Skeletal muscle satellite cell (primary cell): ENCODE measurements around the gene LRRFIP2.
"Not testable (repeated sequence)": the region's sequence is repeated elsewhere in the genome, so short reads cannot be mapped to it uniquely, and the experiment has no call there.

Experiments used
- H3K27me3 ChIP-seq: 2 replicates; pipeline ENCODE4 v1.7.0; 2013; ENCODE audit warnings: low read length; ENCODE audit not compliant: control insufficient read depth, insufficient read depth
- H3K36me3 ChIP-seq: 2 replicates; pipeline ENCODE4 v1.7.0; 2013; ENCODE audit warnings: mild to moderate bottlenecking, control low read depth, low read length; ENCODE audit not compliant: insufficient read depth
- H3K4me1 ChIP-seq: 2 replicates; pipeline ENCODE4 v1.7.0; 2013; ENCODE audit warnings: low read length; ENCODE audit not compliant: control insufficient read depth, insufficient read depth
- H3K4me2 ChIP-seq: 2 replicates; pipeline ENCODE4 v1.7.0; 2013; ENCODE audit warnings: mild to moderate bottlenecking, low read length
- H3K4me3 ChIP-seq: 2 replicates; pipeline ENCODE4 v1.7.0; 2013; ENCODE audit warnings: low read length
- H3K9ac ChIP-seq: 2 replicates; pipeline ENCODE4 v1.7.0; 2013; ENCODE audit warnings: mild to moderate bottlenecking, low read depth, low read length, moderate library complexity
- H3K9me3 ChIP-seq: replicated peaks from 2 replicates; pipeline ENCODE4 v1.7.0; 2013; ENCODE audit warnings: mild to moderate bottlenecking, control low read depth, low read length

Gene LRRFIP2

GRCh38 chr3:37056826-37057225, 117.6 kb downstream of the LRRFIP2 start:
- H3K4me2 ChIP-seq: no peak overlapping the region
- H3K9me3 ChIP-seq: no peaks in the 10 kb centered on the region
- no peaks in the 10 kb centered on the region for H3K27me3 ChIP-seq
- peaks cover 58% of the 10 kb centered on the region for H3K36me3 ChIP-seq
- no peak overlapping the region for H3K9ac ChIP-seq
- peaks cover 28% of the 10 kb centered on the region for H3K4me1 ChIP-seq
- H3K4me3 ChIP-seq: no peak overlapping the region

GRCh38 chr3:37055077-37055476, 119.3 kb downstream of the LRRFIP2 start:
- Histone ChIP-seq H3K9ac (peak overlapping the region; percentile 6), H3K4me1 (peaks cover 28% of the 10 kb centered on the region), H3K36me3 (peaks cover 62% of the 10 kb centered on the region)
- H3K4me2 ChIP-seq, H3K9me3 ChIP-seq, H3K4me3 ChIP-seq, H3K27me3 ChIP-seq: not testable (repeated sequence)

- Histone ChIP-seq H3K4me3 (peak overlapping the region; percentile 0), H3K27me3 (no peaks in the 10 kb centered on the region), H3K4me1 (peaks cover 28% of the 10 kb centered on the region), H3K9me3 (no peaks in the 10 kb centered on the region), H3K36me3 (peaks cover 66% of the 10 kb centered on the region), H3K4me2 (peak overlapping the region; percentile 17), H3K9ac (peak overlapping the region; percentile 57)
Observed at GRCh38 chr3:37054370-37054769, 120.0 kb downstream of the LRRFIP2 start.

GRCh38 chr3:37053753-37054152, 120.6 kb downstream of the LRRFIP2 start:
- Histone ChIP-seq H3K4me2 (peak overlapping the region; percentile 17), H3K9ac (peak overlapping the region; percentile 57), H3K4me1 (peaks cover 28% of the 10 kb centered on the region), H3K4me3 (peak overlapping the region; percentile 39), H3K36me3 (peaks cover 70% of the 10 kb centered on the region), H3K27me3 (no peaks in the 10 kb centered on the region), H3K9me3 (no peaks in the 10 kb centered on the region)

DNA sequence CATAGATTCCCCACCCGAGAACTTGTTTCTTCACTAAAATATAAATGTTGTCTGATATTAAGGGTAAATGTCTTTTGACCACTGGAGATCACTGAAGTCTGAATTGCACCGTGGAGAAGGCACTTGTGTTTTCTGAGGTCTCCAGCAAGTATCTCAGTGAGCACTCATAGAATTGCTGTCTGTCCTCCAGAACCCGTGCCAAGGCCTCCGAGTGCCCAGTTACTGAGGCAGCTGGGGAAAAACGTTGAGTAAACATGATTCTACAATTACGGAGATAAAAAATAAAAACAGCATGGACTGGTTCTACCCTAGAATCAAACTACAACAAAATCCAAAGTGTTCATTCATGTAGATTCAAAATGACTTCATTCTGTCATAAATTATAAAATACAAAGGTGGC, 121.0 kb downstream of the LRRFIP2 start:
- no peaks in the 10 kb centered on the region for H3K9me3 ChIP-seq
- peak overlapping the region; percentile 57 for H3K9ac ChIP-seq
- peaks cover 28% of the 10 kb centered on the region for H3K4me1 ChIP-seq
- no peak overlapping the region for H3K4me3 ChIP-seq
- H3K36me3 ChIP-seq: peaks cover 70% of the 10 kb centered on the region
- H3K4me2 ChIP-seq: no peak overlapping the region
- H3K27me3 ChIP-seq: no peaks in the 10 kb centered on the region

- Histone ChIP-seq H3K36me3 (peaks cover 70% of the 10 kb centered on the region), H3K9ac (no peak overlapping the region), H3K27me3 (no peaks in the 10 kb centered on the region), H3K4me3 (no peak overlapping the region), H3K9me3 (no peaks in the 10 kb centered on the region), H3K4me2 (no peak overlapping the region), H3K4me1 (peaks cover 28% of the 10 kb centered on the region)
Observed at GRCh38 chr3:37052860-37053259, 121.5 kb downstream of the LRRFIP2 start.

DNA sequence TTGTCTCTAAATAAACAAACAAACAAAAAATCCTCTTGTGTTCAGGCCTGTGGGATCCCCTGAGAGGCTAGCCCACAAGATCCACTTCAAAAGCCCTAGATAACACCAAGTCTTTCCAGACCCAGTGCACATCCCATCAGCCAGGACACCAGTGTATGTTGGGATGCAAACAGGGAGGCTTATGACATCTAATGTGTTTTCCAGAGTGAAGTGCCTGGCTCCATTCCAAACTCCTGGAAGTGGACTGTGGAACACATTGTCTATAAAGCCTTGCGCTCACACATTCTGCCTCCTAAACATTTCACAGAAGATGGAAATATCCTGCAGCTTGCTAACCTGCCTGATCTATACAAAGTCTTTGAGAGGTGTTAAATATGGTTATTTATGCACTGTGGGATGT, 124.1 kb downstream of the LRRFIP2 start:
- no peaks in the 10 kb centered on the region for H3K27me3 ChIP-seq
- no peak overlapping the region for H3K4me2 ChIP-seq
- H3K4me3 ChIP-seq: no peak overlapping the region
- no peak overlapping the region for H3K9ac ChIP-seq
- peaks cover 60% of the 10 kb centered on the region for H3K36me3 ChIP-seq
- H3K9me3 ChIP-seq: no peaks in the 10 kb centered on the region
- peaks cover 24% of the 10 kb centered on the region for H3K4me1 ChIP-seq

DNA sequence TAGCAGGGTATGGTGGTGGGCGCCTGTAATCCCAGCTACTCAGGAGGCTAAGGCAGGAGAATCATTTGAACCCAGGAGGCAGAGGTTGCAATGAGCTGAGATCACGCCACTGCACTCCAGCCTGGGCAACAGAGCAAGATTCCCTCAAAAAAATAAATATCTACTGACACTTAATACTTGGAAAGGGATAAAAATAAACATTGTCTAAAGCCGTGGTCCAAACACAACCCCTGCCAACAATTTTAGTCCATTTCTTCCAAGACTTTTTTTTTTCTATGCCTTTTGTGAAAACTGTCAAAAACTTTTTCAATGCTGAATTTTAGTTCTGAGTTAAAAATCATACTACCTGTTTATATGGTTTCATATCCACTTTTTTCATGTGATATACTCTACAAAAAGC, 131.7 kb downstream of the LRRFIP2 start:
- H3K4me3 ChIP-seq: not testable (repeated sequence)
- peaks cover 45% of the 10 kb centered on the region for H3K36me3 ChIP-seq

DNA sequence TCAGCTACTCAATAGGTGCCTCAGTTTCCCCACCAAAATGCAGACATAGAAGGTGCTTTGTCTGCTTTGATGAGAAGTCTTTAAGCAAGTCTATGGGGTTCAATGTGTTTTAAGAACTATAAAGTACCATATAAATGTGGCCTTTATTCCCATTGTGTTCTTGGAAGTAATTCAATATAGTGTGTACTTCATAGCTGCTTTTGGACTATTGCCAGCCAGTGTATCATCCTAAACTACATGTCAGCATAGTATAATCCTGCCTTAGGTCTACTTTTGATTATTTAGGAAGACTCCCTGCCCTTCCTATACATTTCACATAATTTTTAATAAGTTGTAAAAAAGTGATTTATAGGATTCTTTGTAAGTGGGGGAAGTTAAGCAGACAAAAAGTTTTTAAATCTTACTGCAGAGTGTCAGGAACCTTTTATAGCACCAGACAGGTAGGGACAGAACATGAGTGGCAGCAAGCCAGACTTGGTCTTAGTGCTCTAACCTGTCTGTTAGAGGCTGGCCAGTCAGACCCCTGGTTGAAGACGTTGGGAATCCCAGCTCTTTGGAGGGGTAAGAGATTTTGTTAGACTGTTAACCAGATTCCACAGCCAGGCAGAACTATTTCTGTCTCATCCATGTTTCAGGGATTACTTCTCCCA, 132.7 kb downstream of the LRRFIP2 start:
- Histone ChIP-seq H3K36me3 (peaks cover 45% of the 10 kb centered on the region), H3K4me2 (no peak overlapping the region)

More for the DNA sequence above, 131.7 kb downstream of the LRRFIP2 start:
- not testable (repeated sequence) for H3K4me1 ChIP-seq, H3K9ac ChIP-seq, H3K4me2 ChIP-seq, H3K9me3 ChIP-seq, H3K27me3 ChIP-seq

DNA sequence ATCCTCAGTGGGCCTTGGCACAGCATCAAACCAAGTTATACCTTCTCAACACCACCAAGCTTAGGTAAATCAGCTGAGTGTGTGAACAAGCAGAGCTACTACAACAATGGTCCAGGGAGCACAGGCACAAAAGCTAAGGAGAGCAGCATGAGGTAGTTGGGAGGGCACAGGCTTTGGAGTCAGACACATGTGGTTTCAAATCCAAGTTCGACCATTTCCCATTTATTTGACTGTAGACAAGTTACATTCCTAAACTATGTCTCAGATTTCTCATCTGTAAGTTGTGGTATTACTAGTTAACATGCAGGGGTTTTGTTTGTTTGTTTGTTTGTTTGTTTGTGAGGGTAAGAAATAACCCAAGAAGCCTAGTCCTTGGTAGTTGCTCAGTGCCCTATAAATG, 134.2 kb downstream of the LRRFIP2 start:
- H3K4me1 ChIP-seq: no peaks in the 10 kb centered on the region
- H3K27me3 ChIP-seq: no peaks in the 10 kb centered on the region
- no peak overlapping the region for H3K9ac ChIP-seq
- peaks cover 5% of the 10 kb centered on the region for H3K9me3 ChIP-seq
- H3K36me3 ChIP-seq: peaks cover 59% of the 10 kb centered on the region
- H3K4me3 ChIP-seq: no peak overlapping the region
- H3K4me2 ChIP-seq: no peak overlapping the region

More for the DNA sequence above, 132.7 kb downstream of the LRRFIP2 start:
- Histone ChIP-seq H3K4me1 (no peaks in the 10 kb centered on the region), H3K27me3 (no peaks in the 10 kb centered on the region), H3K9ac (no peak overlapping the region), H3K9me3 (no peaks in the 10 kb centered on the region), H3K4me3 (no peak overlapping the region)

GRCh38 chr3:37039161-37039846, 135.1 kb downstream of the LRRFIP2 start:
- Histone ChIP-seq H3K4me3 (no peak overlapping the region), H3K36me3 (peaks cover 57% of the 10 kb centered on the region), H3K9me3 (peaks cover 5% of the 10 kb centered on the region), H3K27me3 (no peaks in the 10 kb centered on the region), H3K4me2 (no peak overlapping the region), H3K4me1 (no peaks in the 10 kb centered on the region), H3K9ac (no peak overlapping the region)

- peaks cover 60% of the 10 kb centered on the region for H3K36me3 ChIP-seq
- no peak overlapping the region for H3K4me2 ChIP-seq
- H3K27me3 ChIP-seq: no peaks in the 10 kb centered on the region
- H3K9me3 ChIP-seq: peaks cover 5% of the 10 kb centered on the region
- no peak overlapping the region for H3K9ac ChIP-seq
- H3K4me1 ChIP-seq: no peaks in the 10 kb centered on the region
- H3K4me3 ChIP-seq: no peak overlapping the region
Observed at GRCh38 chr3:37037352-37037751, 137.0 kb downstream of the LRRFIP2 start.
